SH-SY5Y (cell line): ENCODE data around the gene CEP104.

Experiments
- GATA2 ChIP-seq: IDR thresholded peaks from 2 replicates; pipeline ENCODE4 v1.6.1; 2011; ENCODE audit warnings: mild to moderate bottlenecking, low read depth, low read length
- GATA3 ChIP-seq: IDR thresholded peaks from 2 replicates; pipeline ENCODE4 v1.6.1; 2011; ENCODE audit warnings: low read depth, mild to moderate bottlenecking, low read length, moderate library complexity

Gene CEP104

DNA sequence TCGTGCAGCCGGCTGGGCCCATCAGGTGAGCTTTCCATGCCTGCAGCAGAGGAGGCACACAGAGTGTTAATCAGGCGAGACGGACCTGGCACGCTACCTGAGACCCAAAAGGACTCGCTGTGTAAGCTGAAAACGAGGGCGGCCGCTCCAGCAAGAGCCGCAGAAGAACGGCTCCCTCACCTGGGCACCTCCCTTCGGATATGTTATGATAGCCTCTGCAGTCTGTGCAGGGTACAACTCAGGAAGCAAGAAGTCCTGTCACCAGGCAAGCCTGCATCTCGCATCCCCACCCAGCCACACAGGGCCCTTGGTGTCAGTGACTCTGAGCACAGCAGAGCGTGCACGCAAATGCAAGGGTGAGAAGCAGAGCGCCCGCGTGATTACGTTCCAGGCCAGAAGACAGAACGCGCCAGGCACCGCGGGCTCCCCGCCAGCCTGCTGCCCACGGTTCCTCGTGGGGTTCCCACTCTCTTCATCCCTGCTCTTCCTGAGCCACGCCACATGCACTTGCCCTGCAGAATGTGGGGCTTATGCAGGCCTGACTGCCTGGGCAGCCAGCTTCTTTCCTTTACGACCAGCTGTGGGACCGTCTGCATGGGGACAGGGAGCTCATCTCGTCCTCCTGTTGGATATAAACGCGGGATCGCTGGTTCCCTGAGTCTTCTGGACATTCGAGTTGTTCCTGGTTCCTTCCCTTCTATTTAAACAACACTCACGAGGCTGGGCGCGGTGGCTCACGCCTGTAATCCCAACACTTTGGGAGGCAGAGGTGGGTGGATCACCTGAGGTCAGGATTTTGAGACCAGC lies 40.5 kb downstream of the CEP104 start:
- TF ChIP-seq GATA3 (no peak), GATA2 (no peak)

DNA sequence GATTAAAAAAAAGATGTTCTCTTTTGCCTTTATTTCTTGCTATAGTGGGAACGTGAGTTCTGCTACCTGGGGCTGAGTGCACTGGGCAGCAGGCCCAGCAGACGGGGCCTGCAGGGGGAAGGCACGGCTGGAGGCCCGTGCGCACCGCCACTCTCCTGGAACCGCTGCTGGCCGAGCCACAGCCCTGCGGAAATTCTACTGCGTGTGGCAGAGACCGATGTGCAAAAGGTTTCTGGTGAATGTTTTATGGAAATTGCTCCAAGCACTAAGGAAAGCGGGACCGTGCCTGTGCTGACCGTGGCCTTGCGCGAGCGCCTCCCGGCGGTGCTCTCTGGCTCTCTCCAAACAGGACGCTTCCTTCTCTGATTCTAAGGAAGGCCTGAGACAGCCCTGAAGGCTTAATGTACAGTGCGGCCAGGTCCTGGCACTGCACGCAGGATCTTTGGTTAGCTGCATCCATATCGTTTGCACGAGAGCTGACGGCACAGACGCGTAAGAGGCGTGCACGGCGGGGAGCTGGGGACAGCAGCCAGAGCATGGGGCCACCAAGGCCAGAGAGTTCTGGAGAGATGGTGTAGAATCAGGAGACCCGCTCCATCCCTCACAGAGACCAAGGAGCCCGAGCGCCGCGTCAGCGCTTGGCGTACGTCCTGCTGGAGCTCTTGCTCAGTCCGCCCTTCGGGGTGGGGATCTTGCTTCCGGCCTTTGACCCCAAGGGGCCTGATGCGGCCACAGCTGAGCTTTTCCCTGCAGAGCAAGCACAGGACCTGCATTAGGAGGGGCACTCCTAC lies 42.0 kb downstream of the CEP104 start:
- TF ChIP-seq GATA2 (no peak), GATA3 (no peak)

DNA sequence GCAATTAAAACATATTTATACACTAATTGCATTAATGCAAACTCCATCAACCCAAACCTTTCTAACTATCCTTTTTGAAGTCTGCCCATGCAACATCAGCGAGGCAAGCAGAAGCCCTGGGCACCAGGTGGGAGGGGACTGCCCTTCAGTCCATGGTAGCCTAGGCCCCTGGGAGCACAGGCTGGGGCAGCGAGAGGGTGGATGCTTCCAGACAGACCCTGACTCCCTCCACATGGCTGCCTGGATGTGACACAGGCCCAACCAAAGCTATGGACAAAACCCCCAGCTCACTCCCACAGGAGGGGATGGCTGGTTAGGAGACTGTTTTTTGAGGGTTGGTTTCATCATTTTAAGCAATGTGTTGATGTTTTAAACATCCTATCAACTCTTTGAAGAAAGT lies 42.9 kb downstream of the CEP104 start:
- no peak for TF ChIP-seq GATA2
- no peak for TF ChIP-seq GATA3

DNA sequence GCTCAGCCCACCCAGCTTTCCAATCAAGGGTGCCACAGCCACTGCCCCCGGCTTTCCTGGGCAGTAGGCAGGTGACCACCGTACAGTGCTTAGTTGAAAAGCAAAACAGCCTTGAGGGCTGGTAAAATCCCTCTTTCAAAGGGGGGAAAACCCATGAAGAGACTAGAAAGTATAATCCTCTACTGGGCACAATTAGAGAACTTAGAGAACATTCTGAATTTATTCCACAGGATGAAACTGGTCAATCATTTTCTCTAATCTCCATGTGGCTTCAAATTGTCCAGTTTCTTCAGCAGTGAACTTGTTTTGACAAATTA lies 45.5 kb downstream of the CEP104 start:
- TF ChIP-seq GATA2 (no peak), GATA3 (no peak)

DNA sequence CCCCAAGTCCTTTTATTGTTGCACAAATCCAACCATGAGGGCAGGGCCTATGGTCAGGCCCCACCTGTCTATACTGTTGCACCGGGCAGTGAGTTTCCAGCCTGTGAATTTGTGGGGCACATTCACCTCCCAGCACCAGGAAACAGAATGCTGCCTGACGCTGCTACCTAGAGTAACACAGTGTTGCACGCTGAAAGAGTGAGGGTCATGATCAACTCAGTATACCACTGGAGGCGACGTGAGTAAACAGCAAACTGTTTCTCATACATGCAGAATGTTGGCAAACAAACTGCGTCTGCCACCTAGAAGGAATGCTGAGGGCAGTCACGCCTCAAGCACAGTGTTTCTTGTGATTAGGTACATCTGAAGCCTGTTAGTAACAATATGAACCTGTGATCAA lies 47.3 kb downstream of the CEP104 start:
- TF ChIP-seq GATA2 (no peak), GATA3 (no peak)

DNA sequence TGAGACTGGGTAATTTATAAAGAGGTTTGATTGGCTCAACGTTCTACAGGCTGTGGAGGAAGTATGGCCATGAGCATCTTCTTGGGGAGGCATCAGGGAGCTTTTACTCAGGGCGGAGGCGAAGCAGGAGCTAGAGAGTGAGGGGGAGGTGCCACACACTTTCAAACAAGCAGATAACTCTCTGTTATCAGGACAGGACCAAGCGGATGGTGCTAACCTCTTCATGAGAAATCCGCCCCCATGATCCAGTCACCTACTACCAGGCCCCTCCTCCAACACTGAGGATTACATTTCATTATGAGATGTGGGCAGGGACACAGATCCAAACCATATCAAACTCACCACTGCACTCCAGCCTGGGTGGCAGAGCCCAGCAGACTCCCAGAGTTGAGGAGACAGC lies 49.2 kb downstream of the CEP104 start:
- TF ChIP-seq GATA2 (no peak), GATA3 (no peak)

DNA sequence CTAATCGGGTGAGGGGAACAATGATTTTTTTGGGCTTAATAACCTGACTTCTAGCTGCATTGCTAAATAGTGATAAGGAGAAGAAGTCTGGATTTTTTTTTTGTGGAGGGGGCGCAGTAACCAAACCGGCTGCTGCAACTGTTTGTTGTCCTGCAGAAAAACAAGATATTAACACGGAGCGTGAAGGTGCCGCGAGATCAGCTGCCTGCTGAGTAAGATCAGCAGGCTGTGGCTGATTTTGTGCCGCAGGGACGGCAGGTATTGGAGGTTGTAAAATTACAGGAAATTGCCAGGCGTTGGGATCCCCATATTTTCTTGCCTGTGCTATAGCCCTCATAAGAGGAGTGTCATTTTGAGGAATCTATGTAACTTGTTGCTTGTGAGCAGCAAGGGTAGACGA lies 52.0 kb downstream of the CEP104 start:
- TF ChIP-seq GATA2 (no peak), GATA3 (no peak)

DNA sequence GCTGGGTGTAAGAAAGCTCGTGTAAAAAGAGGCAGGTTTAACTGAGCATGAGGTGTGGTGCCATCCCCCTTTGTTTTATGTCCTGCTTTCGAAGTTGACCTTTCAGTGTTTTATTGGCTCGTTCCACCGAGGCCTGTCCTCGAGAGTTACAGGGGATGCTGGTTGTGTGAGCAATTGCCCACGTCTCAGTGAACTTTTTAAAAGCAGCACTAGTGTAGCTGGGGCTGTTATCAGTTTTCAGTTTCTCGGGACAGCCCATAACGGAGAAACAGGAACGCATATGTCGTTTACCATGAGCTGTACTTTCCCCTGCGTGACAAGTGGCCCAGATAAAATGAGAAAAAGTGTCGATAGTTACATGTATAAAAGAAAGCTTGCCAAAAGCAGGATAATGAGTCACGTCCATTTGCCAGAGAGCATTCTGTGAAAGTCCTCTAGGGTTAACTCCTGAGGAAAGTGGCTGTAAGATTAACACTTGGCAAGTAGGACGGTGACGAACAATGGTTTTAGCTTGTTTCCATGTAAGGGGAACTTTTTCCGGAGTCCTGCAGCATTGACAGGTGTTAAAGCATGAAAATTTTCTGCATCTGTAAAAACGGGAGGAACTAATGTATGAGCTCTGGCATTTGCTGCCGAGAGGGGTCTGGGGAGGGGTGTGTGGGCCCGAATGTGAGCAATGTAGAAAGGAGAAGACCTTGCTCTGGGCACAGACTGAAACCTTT lies 52.9 kb downstream of the CEP104 start:
- TF ChIP-seq GATA2: no peak
- TF ChIP-seq GATA3: no peak

DNA sequence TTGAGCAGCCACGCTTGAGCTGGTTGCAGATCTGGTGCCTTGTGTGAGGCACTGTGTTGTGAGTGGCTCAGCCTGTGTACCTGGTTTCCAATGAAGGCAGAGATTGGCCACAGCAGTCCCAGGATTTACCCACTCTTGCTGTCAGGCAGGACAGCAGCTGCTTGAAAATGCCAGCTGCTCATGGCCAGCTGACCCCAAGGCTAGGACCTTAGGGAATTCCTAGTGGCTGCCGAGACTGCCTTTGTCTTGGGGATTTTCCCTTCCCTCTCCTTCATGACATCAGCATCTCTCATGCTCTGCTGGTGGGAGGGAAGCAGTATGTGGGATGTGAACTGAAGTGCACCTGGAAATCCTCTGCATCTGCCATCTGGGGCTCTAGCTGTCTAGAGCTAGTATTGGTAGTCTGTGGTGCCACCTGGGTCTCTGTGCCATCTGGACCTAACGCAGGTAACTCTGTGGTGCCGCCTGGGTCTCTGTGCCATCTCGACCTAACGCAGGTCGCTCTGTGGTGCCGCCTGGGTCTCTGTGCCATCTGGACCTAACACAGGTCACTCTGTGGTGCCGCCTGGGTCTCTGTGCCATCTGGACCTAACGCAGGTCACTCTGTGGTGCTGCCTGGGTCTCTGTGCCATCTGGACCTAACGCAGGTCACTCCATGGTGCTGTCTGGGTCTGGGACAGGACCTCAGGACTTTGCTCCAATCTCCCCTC lies 56.9 kb downstream of the CEP104 start:
- TF ChIP-seq GATA3 (no peak), GATA2 (no peak)

DNA sequence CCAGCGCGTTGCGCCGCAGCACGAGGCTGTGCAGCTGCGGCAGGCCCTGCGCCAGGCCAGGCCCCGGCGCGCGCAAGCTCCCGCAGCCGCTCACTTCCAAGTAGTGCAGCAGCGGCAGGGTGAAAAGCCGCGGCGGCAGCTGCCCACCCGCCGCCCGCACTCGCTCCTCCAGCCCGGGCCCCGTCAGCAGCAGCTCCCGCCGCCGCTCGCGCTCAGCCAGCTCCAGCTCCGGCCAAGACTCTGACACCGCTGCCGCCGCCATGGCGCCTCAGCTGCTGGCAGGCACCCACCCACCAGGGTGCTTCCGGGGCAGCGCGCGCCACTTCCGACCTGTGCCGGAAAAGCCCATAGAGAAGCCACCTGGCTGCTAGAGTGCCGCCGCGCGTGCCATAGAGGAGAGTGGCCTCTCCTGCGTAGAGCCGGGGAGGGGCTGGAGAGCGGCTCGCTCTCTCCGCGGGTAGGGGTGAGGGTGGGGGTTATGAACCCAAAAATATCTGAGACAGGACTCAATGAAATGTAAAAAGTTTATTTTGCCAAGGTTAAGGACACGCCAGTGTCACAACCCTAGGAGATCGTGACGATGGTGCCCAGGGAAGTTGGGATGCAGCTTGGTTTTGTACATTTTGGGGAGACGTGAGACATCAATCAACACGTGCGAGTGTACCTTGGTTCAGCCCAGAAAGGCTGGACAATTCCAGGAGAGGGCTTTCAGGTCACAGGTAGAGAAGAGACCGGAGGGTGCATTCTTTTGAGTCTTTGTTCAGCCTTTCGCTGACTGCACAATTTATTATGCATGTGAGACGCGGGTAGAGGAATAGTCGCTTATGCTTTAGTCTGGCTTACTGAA lies 60.6 kb downstream of the CEP104 start, which contains the start of gene LRRC47:
LRRC47 (minus strand) TSS at position 284 of the 847 bp plus-strand sequence; CDS start at position 262, 22 bp downstream.
- no peak for TF ChIP-seq GATA3
- TF ChIP-seq GATA2: no peak

DNA sequence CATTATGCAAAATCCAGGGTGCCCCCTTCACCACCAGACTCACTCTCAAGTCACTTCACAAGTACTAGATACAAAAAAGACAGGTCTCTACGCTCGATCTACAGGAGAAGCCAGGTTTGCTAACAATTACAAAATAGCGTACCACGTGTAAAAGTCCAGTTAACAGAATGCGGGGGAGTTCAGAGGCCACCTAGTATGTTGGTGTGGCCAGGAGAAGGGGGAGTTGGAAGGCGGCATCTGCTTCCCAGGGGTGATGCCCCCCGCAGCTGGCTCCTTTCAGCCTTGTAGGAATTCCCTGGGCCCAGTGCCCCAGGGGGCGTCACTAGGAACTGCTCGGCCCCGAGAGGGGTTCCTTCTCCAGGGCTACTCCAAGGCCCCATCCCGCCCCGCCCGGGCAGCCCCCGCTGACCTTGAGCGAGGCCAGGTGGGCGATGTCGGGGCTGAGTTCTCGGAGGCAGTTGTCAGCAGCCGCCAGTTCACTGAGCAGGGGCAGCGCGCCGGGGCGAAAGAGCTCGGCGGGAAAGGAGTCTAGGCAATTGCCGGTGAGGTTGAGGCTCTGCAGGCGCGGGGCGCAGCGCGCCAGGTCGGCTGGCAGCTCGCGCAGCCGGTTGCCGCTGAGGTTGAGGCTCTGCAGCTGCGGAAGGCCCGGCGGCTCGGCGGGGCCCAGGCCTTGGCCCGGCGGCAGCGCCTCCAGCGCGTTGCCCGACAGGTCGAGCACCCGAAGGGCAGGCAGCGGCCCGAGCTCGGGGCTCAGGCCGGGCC lies 61.4 kb downstream of the CEP104 start:
- TF ChIP-seq GATA2 (no peak), GATA3 (no peak)

DNA sequence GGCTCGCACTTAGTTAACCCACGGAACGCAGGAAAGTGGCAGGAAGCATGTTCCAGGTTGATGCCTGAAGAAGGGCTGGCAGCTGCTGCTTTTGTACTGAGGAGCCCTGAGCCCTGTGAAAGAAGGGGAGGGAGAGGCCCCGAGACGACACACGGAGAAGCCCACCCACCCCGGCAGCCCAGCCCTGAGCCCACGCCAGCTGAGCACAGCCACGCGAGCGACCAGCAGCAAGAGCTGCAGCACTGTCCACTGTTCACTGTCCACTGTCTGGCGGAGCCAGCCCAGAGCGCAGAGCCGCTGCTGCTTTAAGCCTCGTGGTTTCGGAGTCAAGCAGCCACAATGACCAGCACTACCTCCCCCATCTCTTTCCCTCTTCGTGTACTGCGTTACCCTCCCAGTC lies 66.1 kb downstream of the CEP104 start:
- TF ChIP-seq GATA3 (no peak), GATA2 (no peak)
